EL (cell line): ENCODE measurements around the gene PRKCQ.

Experiments
- DNase-seq: peaks from one replicate; pipeline ENCODE4 v3.0.0-alpha.2; 2016

Gene PRKCQ

DNA sequence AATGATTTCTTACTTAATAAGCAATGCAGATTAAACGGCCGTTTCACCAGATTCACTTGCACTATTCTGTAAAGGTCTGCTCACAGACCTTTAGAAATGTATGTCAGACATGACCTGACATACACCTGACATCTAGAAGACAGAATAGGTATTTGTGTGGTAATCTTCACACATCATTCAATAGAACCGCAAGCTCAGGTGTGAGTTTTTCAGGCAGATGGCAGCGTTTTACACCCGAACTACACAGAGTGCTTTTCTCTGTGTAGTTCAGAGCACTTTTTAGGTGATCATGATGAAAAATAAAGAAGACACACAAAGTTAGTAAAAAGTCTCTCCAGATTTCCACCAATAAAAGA, 63.2 kb downstream of the PRKCQ start:
- DNase-seq: no peak

- DNase-seq: no peak
These were observed 63.7 kb downstream of the PRKCQ start for GRCh38 chr10:6516281-6516928.

DNA sequence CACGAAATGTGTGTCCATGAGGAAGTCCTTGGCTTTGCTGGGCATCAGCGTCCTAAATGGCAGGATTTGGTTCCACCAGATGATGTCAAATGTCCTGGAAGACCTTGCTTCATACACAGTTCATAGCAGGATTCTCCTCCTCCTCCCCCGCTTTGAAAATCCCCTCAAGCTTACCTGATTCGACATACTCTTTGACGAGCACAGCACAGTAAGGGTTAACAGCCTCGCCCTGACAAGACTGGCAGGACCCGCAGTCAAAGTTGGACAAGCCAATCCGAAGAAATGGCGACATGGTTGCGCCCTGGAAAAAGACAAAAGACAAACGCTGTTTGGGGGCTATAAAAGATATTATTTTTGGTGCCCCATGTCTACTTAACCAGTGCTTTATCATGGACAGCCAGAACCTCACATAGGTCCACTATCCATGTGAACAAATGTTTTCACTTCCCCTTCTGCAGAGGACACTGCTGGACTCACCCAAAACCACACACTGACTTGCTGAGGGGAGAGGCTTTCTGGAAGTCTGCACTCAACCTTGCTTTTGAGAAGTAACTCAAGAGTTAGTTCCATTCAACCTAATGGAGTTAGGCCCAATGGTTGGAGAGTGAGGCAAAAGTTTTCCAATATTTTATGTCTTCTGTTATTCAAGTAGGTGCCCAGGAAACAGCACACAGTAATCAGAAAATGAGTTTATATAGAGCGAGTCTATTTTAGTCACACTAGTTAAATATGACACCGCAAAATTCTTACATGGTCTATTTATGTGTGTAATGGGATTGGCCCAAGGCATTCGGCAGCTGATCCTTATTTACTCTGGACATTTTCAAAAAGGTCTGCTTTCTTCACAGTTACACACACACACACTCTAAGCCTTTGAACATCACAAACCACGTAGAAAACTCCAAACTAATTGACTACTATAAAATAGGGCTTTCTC, 65.0 kb downstream of the PRKCQ start:
- DNase-seq: no peak

DNA sequence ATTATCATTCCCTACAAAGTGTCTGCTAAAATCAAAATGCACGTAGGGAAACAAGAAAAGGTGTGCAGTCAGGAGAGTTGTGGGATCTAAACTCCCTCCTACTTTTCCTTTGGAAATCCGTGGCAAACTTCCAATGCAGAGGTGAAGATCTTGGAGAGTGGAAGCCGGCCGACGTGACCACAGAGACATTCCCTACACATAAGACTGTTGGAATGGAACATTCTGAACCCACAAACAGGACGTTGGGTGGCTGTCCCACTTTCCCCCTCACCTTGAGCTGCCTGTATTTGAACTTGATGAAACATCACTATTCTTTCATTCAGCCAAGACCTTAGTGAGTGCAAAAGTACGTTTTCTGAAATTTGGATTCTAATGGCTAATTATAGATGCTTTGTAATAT, 65.9 kb downstream of the PRKCQ start:
- no peak for DNase-seq

DNA sequence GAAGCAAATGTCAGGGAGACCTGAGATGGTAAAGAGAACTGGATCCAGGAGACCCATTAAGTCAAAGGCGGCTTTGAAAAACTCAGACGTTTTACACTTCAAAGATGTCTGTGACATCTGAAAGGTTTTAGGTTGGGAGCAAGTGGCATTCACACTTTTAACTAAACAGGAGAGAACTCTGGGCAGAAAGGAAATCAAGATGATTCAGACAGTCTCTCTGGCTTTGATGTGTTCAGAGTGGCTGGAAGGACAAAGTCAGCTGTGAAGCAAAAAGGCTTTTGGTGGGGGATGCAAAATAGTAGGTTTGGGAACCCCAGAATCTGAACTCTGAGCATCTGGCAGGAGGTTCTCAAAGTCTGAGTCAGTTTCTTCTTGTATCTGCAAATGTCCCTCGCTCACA, 66.6 kb downstream of the PRKCQ start:
- DNase-seq: no peak

- no peak for DNase-seq
These were observed 67.9 kb downstream of the PRKCQ start for GRCh38 chr10:6512182-6512581.

GRCh38 chr10:6511347-6511746, 68.7 kb downstream of the PRKCQ start:
- DNase-seq: no peak

DNA sequence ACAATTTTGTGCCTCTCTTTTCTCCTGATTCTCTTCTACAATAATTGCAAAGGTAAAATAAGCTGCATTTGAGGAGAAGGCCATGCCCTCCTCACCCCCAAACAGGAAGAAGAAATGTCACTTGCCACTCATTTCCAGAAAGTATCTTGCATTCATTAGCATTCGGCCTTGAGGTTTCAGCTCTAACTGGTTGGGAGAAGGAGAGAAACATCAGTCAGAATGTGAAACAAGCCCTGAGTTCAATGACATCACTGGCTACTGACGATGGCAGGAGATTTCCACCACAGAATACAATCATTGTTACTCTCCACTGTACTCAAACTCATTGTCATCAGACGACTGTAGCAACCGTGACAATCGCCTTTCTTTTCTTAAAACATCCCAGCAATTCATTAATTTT, 72.8 kb downstream of the PRKCQ start:
- no peak for DNase-seq

DNA sequence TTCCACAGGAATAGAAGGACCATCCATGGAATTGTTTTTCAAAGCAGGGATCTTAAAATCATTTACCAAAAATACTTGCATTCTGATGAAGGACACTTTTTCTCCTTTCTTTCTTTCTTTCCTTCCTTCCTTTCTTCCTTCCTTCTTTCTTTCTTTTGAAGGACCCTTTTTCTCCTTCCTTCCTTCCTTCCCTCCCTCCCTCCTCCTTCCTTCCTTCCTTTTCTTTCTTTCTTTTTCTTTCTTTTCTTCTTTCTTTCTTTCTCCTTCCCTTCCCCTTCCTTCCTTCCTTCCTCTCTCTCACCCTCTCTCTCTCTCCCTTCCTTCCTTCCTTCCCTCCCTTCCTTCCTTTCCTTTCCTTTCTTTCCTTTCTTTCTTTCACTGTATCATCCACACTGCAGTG, 74.8 kb downstream of the PRKCQ start:
- DNase-seq: no peak

DNA sequence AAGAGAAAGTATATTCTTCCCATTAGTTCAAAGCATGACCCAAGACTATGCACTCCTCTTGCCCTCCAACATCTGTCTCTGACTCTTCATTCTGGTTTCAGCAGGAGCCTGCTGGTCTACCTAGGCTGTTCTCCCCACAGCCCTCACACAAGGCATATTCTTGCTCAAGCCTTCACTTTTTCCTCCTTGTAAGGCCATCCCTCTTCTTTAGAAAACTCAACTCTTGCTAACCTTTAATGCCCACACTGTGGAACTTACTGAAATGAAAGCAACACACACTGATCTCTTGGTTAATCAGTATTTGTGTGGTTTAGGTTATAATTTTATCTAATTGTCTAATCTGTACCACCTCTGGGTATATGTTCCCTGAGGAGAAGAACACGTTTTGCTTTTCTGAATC, 75.8 kb downstream of the PRKCQ start:
- no peak for DNase-seq

GRCh38 chr10:6503171-6503570, 76.9 kb downstream of the PRKCQ start:
- no peak for DNase-seq

- no peak for DNase-seq
These were observed 78.1 kb downstream of the PRKCQ start for GRCh38 chr10:6501931-6502330.

DNA sequence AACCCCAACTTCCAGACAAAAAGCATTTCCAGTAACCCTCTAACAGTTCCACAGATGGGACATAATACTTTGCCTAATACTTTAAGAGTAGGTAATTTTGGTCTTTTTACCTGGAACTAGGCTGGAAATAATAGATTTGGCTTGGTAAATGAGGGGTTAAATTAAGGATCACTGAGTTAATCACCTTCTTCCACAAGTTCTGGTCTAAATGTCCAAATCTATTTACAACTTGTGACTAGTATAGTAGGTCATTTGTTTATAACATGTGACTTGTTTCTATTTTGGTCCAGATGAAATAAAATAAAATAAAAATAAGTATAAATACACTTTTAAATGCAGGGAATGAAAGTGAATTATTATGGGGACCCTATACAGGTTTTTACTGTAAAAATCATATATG, 80.1 kb downstream of the PRKCQ start:
- no peak for DNase-seq

DNA sequence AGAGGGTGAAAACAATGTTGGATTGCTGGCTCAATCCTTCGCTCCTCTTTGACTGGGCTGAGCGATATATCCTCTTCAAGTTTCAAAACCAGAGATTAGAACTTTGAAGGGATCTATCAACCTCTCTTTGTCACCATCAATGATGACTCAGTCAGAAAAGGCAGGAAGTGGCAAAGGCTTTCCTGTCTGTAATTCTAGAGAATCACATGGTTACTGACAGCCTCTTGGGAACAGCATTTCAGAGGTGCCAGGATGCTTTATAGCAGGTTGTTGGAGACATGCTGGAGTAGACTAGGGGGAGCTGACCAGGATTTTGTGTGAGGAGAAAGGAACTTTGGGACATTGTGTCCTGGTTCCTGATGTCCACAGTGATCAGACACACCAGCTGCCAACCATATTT, 81.3 kb downstream of the PRKCQ start:
- DNase-seq: no peak

- no peak for DNase-seq
These were observed 82.5 kb downstream of the PRKCQ start for GRCh38 chr10:6497620-6498019.

- DNase-seq: no peak
These were observed 85.0 kb downstream of the PRKCQ start for GRCh38 chr10:6494936-6495592.

DNA sequence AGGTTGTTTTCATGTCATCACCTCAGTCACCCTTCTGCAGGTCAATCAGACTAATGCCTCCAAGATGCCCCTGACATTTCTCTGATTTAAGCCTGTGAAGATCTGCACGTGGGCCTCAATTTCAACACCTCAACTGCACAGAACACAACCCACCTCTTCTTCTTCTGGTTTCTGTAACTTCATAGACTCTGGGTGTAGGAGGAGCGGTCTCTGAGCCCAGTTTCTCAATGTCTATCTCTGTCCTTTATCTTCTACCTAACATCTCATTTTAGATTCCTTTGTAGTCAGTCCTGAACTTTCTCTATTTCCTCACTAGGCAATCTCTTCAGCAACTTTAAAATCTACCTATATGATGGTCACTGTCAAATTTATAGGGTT, 85.6 kb downstream of the PRKCQ start:
- no peak for DNase-seq

- peak; percentile 6 for DNase-seq
These were observed 86.3 kb downstream of the PRKCQ start for GRCh38 chr10:6493521-6494441.

GRCh38 chr10:6492896-6493295, 87.2 kb downstream of the PRKCQ start:
- DNase-seq: no peak

DNA sequence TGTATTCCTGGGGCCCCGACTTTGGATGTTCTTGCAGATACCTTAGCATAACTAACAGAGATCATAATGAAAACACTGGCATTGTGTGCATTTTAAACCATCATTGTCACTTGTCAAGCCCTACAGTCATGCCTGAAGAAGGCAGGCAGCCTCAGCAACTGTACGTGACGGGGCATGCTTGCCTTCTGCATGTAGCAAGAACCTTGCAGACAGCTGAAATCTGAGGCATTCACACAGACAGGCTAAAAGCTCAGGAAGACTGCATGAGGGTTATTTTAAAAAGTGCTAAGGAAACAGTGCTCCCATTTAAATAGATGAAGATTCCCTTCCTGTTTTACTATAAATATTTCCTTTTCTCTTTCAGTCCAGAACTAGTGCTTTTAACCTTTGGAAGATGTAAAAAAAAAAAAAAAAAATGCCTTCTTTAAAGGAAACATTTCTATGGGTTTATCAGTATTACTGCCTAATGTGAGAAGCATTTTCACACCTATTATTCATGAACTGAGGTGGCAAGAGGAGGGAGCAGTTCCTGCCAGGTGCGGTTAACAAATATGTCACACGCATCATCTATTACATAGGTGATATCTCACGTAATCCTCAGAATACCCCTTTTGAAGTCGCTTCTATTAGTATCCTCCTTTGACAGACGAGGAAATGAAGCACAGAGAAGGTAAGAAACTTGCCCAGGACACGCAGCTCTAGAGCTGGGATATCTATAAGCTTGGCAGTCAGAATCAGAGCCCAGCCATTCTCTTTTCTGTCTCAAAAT, 88.1 kb downstream of the PRKCQ start:
- no peak for DNase-seq

DNA sequence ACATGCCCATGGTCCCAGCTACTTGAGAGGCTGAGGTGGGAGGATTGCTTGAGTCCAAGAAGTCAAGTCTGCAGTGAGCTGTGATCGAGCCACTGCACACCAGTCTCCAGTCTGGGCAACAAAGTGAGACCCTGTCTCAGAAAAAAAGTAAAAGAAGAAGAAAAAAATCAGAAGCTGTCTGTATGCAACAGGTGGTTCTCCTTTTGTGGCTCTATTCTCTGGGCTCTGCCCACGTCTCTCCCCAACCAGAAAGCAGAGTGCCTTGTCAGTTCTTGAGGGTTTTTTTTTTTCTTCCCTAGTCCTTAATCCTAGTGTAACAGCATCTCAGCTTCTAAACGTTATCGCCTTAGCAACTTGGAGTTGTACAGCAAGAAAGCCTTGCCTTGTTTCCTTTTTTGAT, 89.5 kb downstream of the PRKCQ start:
- DNase-seq: no peak

GRCh38 chr10:6487920-6488319, 92.2 kb downstream of the PRKCQ start:
- no peak for DNase-seq
